IMR-90 (cell line): ENCODE results near the gene LSM14B. TPM values are rescaled to one million over a fixed set of nuclear protein-coding genes. Genes with fewer than 3 reads are reported as not detected.

ENCODE experiments used
- ATAC-seq: fragments of 200-7000 bp; cut with Tn5 transposase; 2 replicates; pipeline ENCODE4 v1.9.1; 2020; ENCODE audit warnings: low read depth, mild to moderate bottlenecking, moderate library complexity
- BruUV-seq: library from RNA; stranded (reverse); fragments of 400-500 nt; replicated peaks from 2 replicates; lab custom pipeline; 2021; lab: Mats Ljungman, UMichigan
- CTCF ChIA-PET: fragments of 300-600 bp; formaldehyde crosslinking; extraction: SDS; loops from one replicate; lab custom pipeline; 2021; ENCODE audit warnings: antibody characterized with exemption; lab: Yijun Ruan, JAX
- POLR2A ChIA-PET: fragments of 300-600 bp; sonication (Branson Sonifier 250); formaldehyde crosslinking; loops from one replicate; lab custom pipeline; 2022; ENCODE audit warnings: antibody characterized with exemption; ENCODE audit not compliant: unreplicated experiment; lab: Charles Lee
- DNase-seq: peaks from one replicate; pipeline ENCODE4 v3.0.0; 2013
- H2AFZ ChIP-seq: replicated peaks from 2 replicates; pipeline ENCODE3; 2013; ENCODE audit warnings: low read length, mild to moderate bottlenecking; ENCODE audit not compliant: poor library complexity
- H2AK5ac ChIP-seq: 2 replicates; pipeline ENCODE4 v1.6.1; 2013; ENCODE audit warnings: low read depth, low read length, inconsistent platforms
- H2AK9ac ChIP-seq: replicated peaks from 2 replicates; pipeline ENCODE3; 2013; ENCODE audit warnings: mild to moderate bottlenecking, low read depth, low read length, moderate library complexity; ENCODE audit not compliant: poor library complexity
- H2BK120ac ChIP-seq: 2 replicates; pipeline ENCODE4 v1.6.1; 2013; ENCODE audit warnings: low read depth, low read length, inconsistent platforms
- H2BK15ac ChIP-seq: 3 replicates; pipeline ENCODE4 v1.6.1; 2013; ENCODE audit warnings: low read depth, low read length, inconsistent platforms
- H2BK20ac ChIP-seq: 2 replicates; pipeline ENCODE4 v1.6.1; 2013; ENCODE audit warnings: low read depth, mild to moderate bottlenecking, inconsistent platforms, low read length, moderate library complexity
- H2BK5ac ChIP-seq: 2 replicates; pipeline ENCODE4 v1.6.1; 2013; ENCODE audit warnings: mild to moderate bottlenecking, low read depth, low read length, inconsistent platforms; ENCODE audit not compliant: poor library complexity, severe bottlenecking
- H3K14ac ChIP-seq: replicated peaks from 2 replicates; pipeline ENCODE4 v1.6.1; 2013; ENCODE audit warnings: low read depth, low read length, inconsistent platforms
- H3K18ac ChIP-seq: 2 replicates; pipeline ENCODE4 v1.6.1; 2013; ENCODE audit warnings: low read depth, low read length, control low read depth
- H3K23ac ChIP-seq: 2 replicates; pipeline ENCODE4 v1.6.1; 2013; ENCODE audit warnings: low read depth, low read length, inconsistent platforms
- H3K27ac ChIP-seq: 2 replicates; pipeline ENCODE4 v1.5.1; 2013; ENCODE audit warnings: mild to moderate bottlenecking, control low read depth, low read length; ENCODE audit not compliant: insufficient read depth
- H3K27me3 ChIP-seq: 2 replicates; pipeline ENCODE4 v1.6.1; 2013; ENCODE audit warnings: low read length; ENCODE audit not compliant: control insufficient read depth, insufficient read depth
- H3K36me3 ChIP-seq: 2 replicates; pipeline ENCODE4 v1.6.1; 2013; ENCODE audit warnings: low read length, mixed read lengths; ENCODE audit not compliant: control insufficient read depth, insufficient read depth
- H3K4ac ChIP-seq: 2 replicates; pipeline ENCODE4 v1.6.1; 2013; ENCODE audit warnings: low read depth, low read length, inconsistent platforms
- H3K4me1 ChIP-seq: 2 replicates; pipeline ENCODE4 v1.6.1; 2013; ENCODE audit warnings: low read length, mixed read lengths; ENCODE audit not compliant: control insufficient read depth, insufficient read depth
- H3K4me2 ChIP-seq: 2 replicates; pipeline ENCODE4 v1.6.1; 2013; ENCODE audit warnings: low read depth, mild to moderate bottlenecking, control low read depth, low read length, moderate library complexity
- H3K4me3 ChIP-seq: 2 replicates; pipeline ENCODE4 v1.5.1; 2013; ENCODE audit warnings: low read depth, mild to moderate bottlenecking, control low read depth, low read length, moderate library complexity; ENCODE audit not compliant: insufficient read depth
- H3K56ac ChIP-seq: 2 replicates; pipeline ENCODE4 v1.6.1; 2013; ENCODE audit warnings: low read length, inconsistent platforms; ENCODE audit not compliant: insufficient read depth; ENCODE audit errors: extremely low read depth
- H3K79me1 ChIP-seq, 2 experiments: 2 replicates each; pipeline ENCODE4 v1.6.1; 2013; ENCODE audit warnings: low read length in 2 of 2, inconsistent platforms in 1 of 2, low read depth in 1 of 2
- H3K9ac ChIP-seq: 2 replicates; pipeline ENCODE4 v1.6.1; 2013; ENCODE audit warnings: low read depth, low read length, control low read depth
- H3K9me1 ChIP-seq: 2 replicates; pipeline ENCODE4 v1.6.1; 2013; ENCODE audit warnings: low read length, inconsistent platforms; ENCODE audit not compliant: insufficient read depth
- H3K9me3 ChIP-seq: 2 replicates; pipeline ENCODE4 v1.6.1; 2013; ENCODE audit warnings: low read length; ENCODE audit not compliant: control insufficient read depth, insufficient read depth
- H4K20me1 ChIP-seq: 2 replicates; pipeline ENCODE4 v1.6.1; 2013; ENCODE audit warnings: low read length, inconsistent platforms; ENCODE audit not compliant: insufficient read depth
- H4K5ac ChIP-seq: 2 replicates; pipeline ENCODE4 v1.6.1; 2013; ENCODE audit warnings: mild to moderate bottlenecking, low read depth, low read length, control low read depth
- H4K8ac ChIP-seq, 2 experiments: 2 replicates each; pipeline ENCODE4 v1.6.1; 2013; ENCODE audit warnings: low read depth in 2 of 2, low read length in 2 of 2, control low read depth in 1 of 2, inconsistent platforms in 1 of 2
- H4K91ac ChIP-seq: 2 replicates; pipeline ENCODE4 v1.6.1; 2013; ENCODE audit warnings: low read depth, low read length, inconsistent platforms; ENCODE audit not compliant: insufficient read depth
- BHLHE40 ChIP-seq: fragments of 150-350 bp; IDR thresholded peaks from 2 replicates; pipeline ENCODE4 v1.6.1; 2016; ENCODE audit warnings: mild to moderate bottlenecking, low read depth, low read length
- CEBPB ChIP-seq: IDR thresholded peaks from 2 replicates; pipeline ENCODE4 v1.6.1; 2012; ENCODE audit warnings: low read depth, low read length, improper control_type of control experiment
- CTCF ChIP-seq: conservative IDR thresholded peaks from 2 replicates; pipeline ENCODE4 v1.5.1; 2012; ENCODE audit warnings: mild to moderate bottlenecking, low read depth, low read length, improper control_type of control experiment
- ELK1 ChIP-seq: fragments of 150-350 bp; IDR thresholded peaks from 2 replicates; pipeline ENCODE4 v1.6.1; 2016; ENCODE audit warnings: low read depth, mild to moderate bottlenecking, low read length, moderate library complexity, borderline replicate concordance
- FOS ChIP-seq: fragments of 150-350 bp; IDR thresholded peaks from 2 replicates; pipeline ENCODE4 v1.6.1; 2016; ENCODE audit warnings: low read depth, low read length
- MAFK ChIP-seq: IDR thresholded peaks from 2 replicates; pipeline ENCODE4 v1.6.1; 2012; ENCODE audit warnings: low read depth, low read length, improper control_type of control experiment
- MXI1 ChIP-seq: IDR thresholded peaks from 2 replicates; pipeline ENCODE4 v1.6.1; 2012; ENCODE audit warnings: low read depth, mild to moderate bottlenecking, low read length, moderate library complexity, borderline replicate concordance
- NFE2L2 ChIP-seq: fragments of 150-350 bp; IDR thresholded peaks from 2 replicates; pipeline ENCODE4 v1.6.1; 2016; ENCODE audit warnings: low read depth, mild to moderate bottlenecking, low read length
- POLR2A ChIP-seq: IDR thresholded peaks from 2 replicates; pipeline ENCODE4 v1.6.1; 2012; ENCODE audit warnings: mild to moderate bottlenecking, low read depth, low read length
- RAD21 ChIP-seq: IDR thresholded peaks from 2 replicates; pipeline ENCODE4 v1.6.1; 2012; ENCODE audit warnings: low read length, improper control_type of control experiment
- RCOR1 ChIP-seq: IDR thresholded peaks from 2 replicates; pipeline ENCODE4 v1.6.1; 2012; ENCODE audit warnings: mild to moderate bottlenecking, low read length, improper control_type of control experiment; ENCODE audit not compliant: insufficient replicate concordance
- RFX5 ChIP-seq: IDR thresholded peaks from 2 replicates; pipeline ENCODE4 v1.8.0; 2012; ENCODE audit warnings: low read depth, mild to moderate bottlenecking, low read length, moderate library complexity
- SMC3 ChIP-seq: fragments of 150-350 bp; IDR thresholded peaks from 2 replicates; pipeline ENCODE4 v1.6.1; 2016; ENCODE audit warnings: low read depth, mild to moderate bottlenecking, antibody characterized with exemption, low read length, moderate library complexity
- USF2 ChIP-seq: fragments of 150-350 bp; IDR thresholded peaks from 2 replicates; pipeline ENCODE4 v1.6.1; 2017; ENCODE audit warnings: mild to moderate bottlenecking, antibody characterized with exemption, low read length, low read depth
- WGBS, 2 experiments: methylation state at CpG; one replicate each; pipeline versions ENCODE4 v1.1.5 to v1.1.7; 2013; ENCODE audit warnings: missing lambda C conversion rate in 2 of 2; ENCODE audit not compliant: insufficient read length in 1 of 2; ENCODE audit errors: extremely low coverage in 2 of 2; 5-methylcytosine and 5-hydroxymethylcytosine counted together
- dilution Hi-C: fragments of 300-500 bp; cut with HindIII; formaldehyde crosslinking; loops from one replicate; pipeline ENCODE4 v1.14.3; 2018; ENCODE audit warnings: low sequenced_read_pairs; ENCODE audit not compliant: unreplicated experiment
- in situ Hi-C: fragments of 300-500 bp; cut with MboI; formaldehyde crosslinking; loops from 3 replicates; pipeline ENCODE4 v1.14.3; 2019; ENCODE audit warnings: low sequenced_read_pairs, inconsistent platforms, mixed read lengths
- intact Hi-C: fragments of 100-400 bp; cut with micrococcal nuclease; formaldehyde crosslinking; loops from 2 replicates; pipeline ENCODE4 v1.10.0; 2022
- polyA plus RNA-seq, 3 experiments: library from polyadenylated mRNA; depleted of rRNA; stranded (reverse); fragments of >200 nt; gene quantifications; 2 replicates each; pipeline ENCODE4 v1.2.3, GENCODE V29; 2012; ENCODE audit warnings: low replicate concordance in 1 of 3
- total RNA-seq: library from RNA; depleted of rRNA; stranded (reverse); fragments of >200 nt; gene quantifications from 2 replicates; pipeline ENCODE4 v1.2.3, GENCODE V29; 2012

The LSM14B gene
- total and polyA plus RNA-seq, 2 of the 4 experiments (the other 2 are of a cell fraction) = 23.7 to 41.1 TPM

- intact Hi-C loops (no loop called here), dilution Hi-C loops (no loop called here), in situ Hi-C loops (no loop called here)
- no peak overlapping the region for H2AK9ac ChIP-seq
- H3K9ac ChIP-seq = no peak overlapping the region
- H4K5ac ChIP-seq = no peak overlapping the region
- no peaks in the 10 kb centered on the region for H3K9me1 ChIP-seq
- POLR2A ChIA-PET = no interaction called here
- no peak overlapping the region for H3K4ac ChIP-seq
- H3K9me3 ChIP-seq = peaks cover 44% of the 10 kb centered on the region
- CTCF ChIA-PET = no interaction called here
- no peak overlapping the region for H2BK15ac ChIP-seq
- H3K27me3 ChIP-seq = peaks cover 8% of the 10 kb centered on the region; the same call in 1 of the 2 replicates
- H4K91ac ChIP-seq = no peak overlapping the region
- DNase-seq (no peak), ATAC-seq (no peak)
- H2AFZ ChIP-seq = no peak overlapping the region
- TF ChIP-seq BHLHE40 = no peak
- TF ChIP-seq MAFK = no peak
- no peak for TF ChIP-seq CEBPB
- TF ChIP-seq RFX5 = no peak
- no peak for TF ChIP-seq USF2
- TF ChIP-seq CTCF = no peak
- TF ChIP-seq ELK1 = no peak
- no peak for TF ChIP-seq SMC3
- no peak for TF ChIP-seq POLR2A
- TF ChIP-seq RAD21 = no peak
- TF ChIP-seq RCOR1 = no peak
- no peak for TF ChIP-seq NFE2L2
- TF ChIP-seq FOS = no peak
- TF ChIP-seq MXI1 = no peak
- H3K18ac ChIP-seq = no peak overlapping the region
- no peak overlapping the region for H2BK20ac ChIP-seq
- WGBS, 2 experiments = 92% methylated on average over 1 of the region's 6 CpGs; no CpG with 5 or more reads in 1 of the 2 experiments
- no TSS peak for BruUV-seq
- H4K8ac ChIP-seq = no peak overlapping the region
- no peak overlapping the region for H3K4me3 ChIP-seq
- H3K4me1 ChIP-seq = no peaks in the 10 kb centered on the region
- no peaks in the 10 kb centered on the region for H4K20me1 ChIP-seq
- no peak overlapping the region for H2BK120ac ChIP-seq
- no peak overlapping the region for H2BK5ac ChIP-seq
- H3K27ac ChIP-seq = no peak overlapping the region
- no peak overlapping the region for H3K56ac ChIP-seq
- no peak overlapping the region for H3K4me2 ChIP-seq
- no peak overlapping the region for H3K14ac ChIP-seq
- H3K23ac ChIP-seq = no peak overlapping the region
- H3K79me1 ChIP-seq = no peaks in the 10 kb centered on the region
- no peaks in the 10 kb centered on the region for H3K36me3 ChIP-seq
- no peak overlapping the region for H2AK5ac ChIP-seq
These were observed 11.1 kb upstream of the LSM14B start for GRCh38 chr20:62111148-62111547.
